Inferior parietal cortex (tissue), 1 donor: ENCODE results near the gene TMEM178A.
A peak's percentile ranks its signal among the peaks of the same experiment; 100 is the strongest.
"Not testable (repeated sequence)": the region's sequence is repeated elsewhere in the genome, so short reads cannot be mapped to it uniquely, and the experiment has no call there.

Source experiments
- DNase-seq: peaks from one replicate; pipeline ENCODE4 v3.0.0-alpha.2; 2016; ENCODE audit errors: extremely low spot score

Gene TMEM178A

GRCh38 chr2:39665811-39666490, at the start of gene TMEM178A:
Gene TMEM178A, plus strand, starts transcription at chr2:39665917. Its CDS starts 58 bp downstream, at chr2:39665975.
- DNase-seq, result no peak

GRCh38 chr2:39618236-39618635, 47.5 kb upstream of the TMEM178A start:
- no peak for DNase-seq

- no peak for DNase-seq
Observed at GRCh38 chr2:39618736-39619135, 47.0 kb upstream of the TMEM178A start.

GRCh38 chr2:39620067-39620466, 45.6 kb upstream of the TMEM178A start:
- peak; percentile 43 for DNase-seq

- no peak for DNase-seq
Observed at GRCh38 chr2:39621596-39621995, 44.1 kb upstream of the TMEM178A start.

GRCh38 chr2:39622860-39623259, 42.9 kb upstream of the TMEM178A start:
- DNase-seq, result no peak

GRCh38 chr2:39623917-39624316, 41.8 kb upstream of the TMEM178A start:
- peak; percentile 67 for DNase-seq

GRCh38 chr2:39625193-39625926, 40.4 kb upstream of the TMEM178A start:
- no peak for DNase-seq

- DNase-seq, result no peak
Observed at GRCh38 chr2:39625927-39626270, 39.8 kb upstream of the TMEM178A start.

- not testable (repeated sequence) for DNase-seq
Observed at GRCh38 chr2:39628346-39628745, 37.4 kb upstream of the TMEM178A start.

- DNase-seq, result no peak
Observed at GRCh38 chr2:39629646-39630045, 36.1 kb upstream of the TMEM178A start.

- DNase-seq, result no peak
Observed at GRCh38 chr2:39631256-39631655, 34.5 kb upstream of the TMEM178A start.

- DNase-seq, result peak; percentile 36
Observed at GRCh38 chr2:39631718-39632117, 34.0 kb upstream of the TMEM178A start.

- DNase-seq, result no peak
Observed at GRCh38 chr2:39632876-39633275, 32.8 kb upstream of the TMEM178A start.

- no peak for DNase-seq
Observed at GRCh38 chr2:39636306-39636705, 29.4 kb upstream of the TMEM178A start.

GRCh38 chr2:39638581-39638980, 27.1 kb upstream of the TMEM178A start:
- DNase-seq, result no peak

GRCh38 chr2:39640107-39640506, 25.6 kb upstream of the TMEM178A start:
- no peak for DNase-seq

GRCh38 chr2:39640681-39641080, 25.0 kb upstream of the TMEM178A start:
- DNase-seq, result no peak

GRCh38 chr2:39641635-39642034, 24.1 kb upstream of the TMEM178A start:
- no peak for DNase-seq

- DNase-seq, result no peak
Observed at GRCh38 chr2:39642051-39642718, 23.5 kb upstream of the TMEM178A start.

GRCh38 chr2:39645826-39646225, 19.9 kb upstream of the TMEM178A start:
- DNase-seq, result no peak

GRCh38 chr2:39646267-39646666, 19.4 kb upstream of the TMEM178A start:
- DNase-seq, result no peak
